ENCODE measurements around the gene TGM5. TPM values are rescaled to one million over a fixed set of nuclear protein-coding genes. Genes with fewer than 3 reads are reported as not detected.

TGM5 gene
- total and polyA plus RNA-seq, 8 donors: 1.5 TPM; not detected in 7

DNA sequence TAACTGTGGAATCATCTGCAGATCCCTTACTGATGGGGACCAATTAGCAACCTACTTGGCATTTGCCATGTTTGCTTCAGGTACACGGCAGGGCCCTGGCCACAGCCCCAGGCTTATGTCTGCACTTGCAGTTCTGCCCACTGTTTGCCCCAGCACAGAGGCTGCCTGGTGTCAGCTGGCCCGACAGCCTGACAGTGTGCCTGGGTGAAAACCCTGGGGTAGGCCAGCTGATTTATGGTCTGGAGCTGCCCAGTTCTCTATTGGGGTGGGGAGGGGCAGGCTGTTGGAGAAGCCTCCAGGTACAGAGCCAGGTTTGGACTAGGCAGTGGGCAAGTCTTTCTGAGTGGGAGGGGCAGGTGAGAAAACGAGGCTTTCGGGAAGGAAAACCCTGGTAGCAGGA lies 11.2 kb upstream of the TGM5 start:
- intact Hi-C loops (cut with DNase I; ENCODE audit: low total_unique reads): no loop called here
- no peak overlapping the region for H3K4me3 ChIP-seq
- no peaks in the 10 kb centered on the region for H3K9me3 ChIP-seq
- TF ChIP-seq CTCF (IDR thresholded peaks at IDR 0.05) (no peak), EP300 (IDR thresholded peaks at IDR 0.05) (no peak), POLR2A (IDR thresholded peaks at IDR 0.05) (no peak), POLR2AphosphoS5 (IDR thresholded peaks at IDR 0.05) (no peak)
- H3K4me1 ChIP-seq: no peaks in the 10 kb centered on the region
- 44 to 67% (median 46%) methylated on average over 3 to 4 of the region's 4 CpGs for WGBS, 5 donors
- peaks cover 0 to 38% (median 14%) of the 10 kb centered on the region in 3 donors for H3K27me3 ChIP-seq
- DNase-seq: no peak
- H3K27ac ChIP-seq: no peak overlapping the region
- no peaks in the 10 kb centered on the region for H3K36me3 ChIP-seq

DNA sequence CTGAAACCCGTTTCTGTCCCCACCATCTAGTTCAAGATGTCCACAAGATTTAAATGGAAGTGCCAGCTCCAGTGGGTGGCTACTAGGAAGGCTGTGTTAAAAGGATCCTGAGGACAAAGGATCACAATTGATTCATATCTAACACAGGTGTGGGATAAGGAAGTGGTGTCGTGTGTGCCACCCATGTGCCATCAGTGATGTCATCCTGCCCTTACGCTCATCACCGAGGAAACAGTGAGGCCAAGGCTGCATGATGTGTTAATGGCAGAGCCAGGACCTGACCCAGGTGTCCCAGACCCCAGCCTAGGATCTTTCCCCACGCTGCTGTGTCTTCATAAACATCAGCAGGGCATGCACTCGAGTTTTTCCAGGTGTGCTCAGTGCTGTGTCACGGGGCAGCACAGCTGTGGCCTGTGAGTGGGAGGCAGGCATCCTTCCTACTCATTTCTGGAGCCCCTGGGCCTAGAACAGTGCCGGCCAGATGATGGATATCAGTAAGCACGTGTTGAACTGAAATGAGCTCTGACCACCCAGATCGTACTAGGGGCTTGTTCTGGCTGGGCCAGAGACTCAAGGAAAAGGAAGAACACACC lies 10.6 kb upstream of the TGM5 start:
- Histone ChIP-seq H3K4me3 (no peak overlapping the region), H3K9me3 (peaks cover 0 to 2% (median 0%) of the 10 kb centered on the region in 4 donors), H3K4me1 (no peaks in the 10 kb centered on the region), H3K27ac (no peak overlapping the region), H3K36me3 (no peaks in the 10 kb centered on the region), H3K27me3 (peaks cover 0 to 42% (median 14%) of the 10 kb centered on the region in 3 donors)
- DNase-seq: no peak
- no peak for TF ChIP-seq CTCF (IDR thresholded peaks at IDR 0.05)
- TF ChIP-seq POLR2A (IDR thresholded peaks at IDR 0.05): no peak
- no peak for TF ChIP-seq POLR2AphosphoS5 (IDR thresholded peaks at IDR 0.05)
- no peak for TF ChIP-seq EP300 (IDR thresholded peaks at IDR 0.05)
- 67 to 71% (median 68%) methylated on average over 10 of the region's 10 CpGs for WGBS, 5 donors
- intact Hi-C loops (cut with DNase I; ENCODE audit: low total_unique reads): no loop called here

GRCh38 chr15:43276563-43277200 lies 10.0 kb upstream of the TGM5 start:
- no peak for DNase-seq
- H3K27ac ChIP-seq: no peak overlapping the region
- 68 to 79% (median 73%) methylated on average over 12 of the region's 12 CpGs for WGBS, 5 donors
- H3K27me3 ChIP-seq: peaks cover 0 to 42% (median 14%) of the 10 kb centered on the region in 3 donors
- TF ChIP-seq POLR2A (IDR thresholded peaks at IDR 0.05) (no peak), POLR2AphosphoS5 (IDR thresholded peaks at IDR 0.05) (no peak), CTCF (IDR thresholded peaks at IDR 0.05) (no peak)
- intact Hi-C loops (cut with DNase I; ENCODE audit: low total_unique reads): no loop called here
- no peaks in the 10 kb centered on the region for H3K36me3 ChIP-seq
- H3K4me3 ChIP-seq: no peak overlapping the region
- no peaks in the 10 kb centered on the region for H3K4me1 ChIP-seq
- peaks cover 0 to 7% (median 0%) of the 10 kb centered on the region in 4 donors for H3K9me3 ChIP-seq

DNA sequence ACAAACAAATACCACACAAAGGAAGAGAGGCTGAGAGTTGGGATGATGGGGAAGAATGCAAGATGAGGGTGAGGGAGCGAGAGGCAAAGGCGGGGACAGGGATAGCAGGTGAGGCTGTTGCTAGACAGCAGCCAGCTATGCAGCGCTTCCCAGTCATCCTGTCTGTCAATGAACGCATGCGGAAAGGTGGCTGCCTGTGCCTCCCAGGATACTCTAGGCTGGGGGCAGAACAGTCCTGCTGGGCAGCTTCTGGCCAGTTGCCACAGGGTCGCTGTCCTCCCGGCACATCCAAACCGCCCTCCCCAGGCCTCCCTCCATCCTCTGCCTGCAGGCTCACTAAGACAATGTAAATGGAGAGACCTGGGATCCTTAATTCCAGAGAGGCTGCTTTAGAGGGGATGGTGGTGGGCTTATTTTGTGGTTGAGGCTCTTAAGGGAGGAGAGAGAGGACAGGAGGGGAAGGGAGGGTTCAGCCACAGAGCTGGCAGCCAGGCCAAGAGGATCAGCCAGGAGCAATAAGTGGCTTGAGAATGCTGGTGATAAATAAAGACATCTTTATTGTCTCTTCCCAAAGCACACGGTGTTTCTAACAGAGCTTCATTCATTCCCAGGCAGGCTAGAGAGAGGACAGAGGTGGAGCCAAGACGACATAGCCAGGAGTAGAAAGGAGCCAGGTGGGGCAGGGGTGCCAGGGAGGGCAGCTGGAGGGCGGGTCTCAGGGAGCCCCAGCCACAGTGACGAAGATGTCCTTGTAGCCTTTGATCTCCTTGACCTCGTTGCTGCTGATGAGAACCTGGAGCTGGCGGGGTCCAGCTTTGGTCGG lies 9.2 kb upstream of the TGM5 start:
- intact Hi-C loops (cut with DNase I; ENCODE audit: low total_unique reads): no loop called here
- TF ChIP-seq EP300 (IDR thresholded peaks at IDR 0.05): no peak
- no peak for TF ChIP-seq CTCF (IDR thresholded peaks at IDR 0.05)
- TF ChIP-seq POLR2AphosphoS5 (IDR thresholded peaks at IDR 0.05): no peak
- no peak for TF ChIP-seq POLR2A (IDR thresholded peaks at IDR 0.05)
- no peak for DNase-seq
- Histone ChIP-seq H3K27ac (no peak overlapping the region), H3K4me1 (no peaks in the 10 kb centered on the region), H3K36me3 (no peaks in the 10 kb centered on the region), H3K9me3 (peaks cover 0 to 7% (median 0%) of the 10 kb centered on the region in 4 donors), H3K4me3 (no peak overlapping the region), H3K27me3 (peaks cover 0 to 40% (median 14%) of the 10 kb centered on the region in 3 donors)
- WGBS, 5 donors: 66 to 70% (median 67%) methylated on average over 14 to 15 of the region's 15 CpGs

Data from stomach (tissue), 9 donors.